SK-N-SH treated with all-trans-retinoic acid at 6 μM for 48 hours (cell line): Measurements from ENCODE around the gene ALDH1B1.

Source experiments
- TCF4 ChIP-seq: fragments of 250-450 bp; sonication (Bioruptor Pico); IDR thresholded peaks from 2 replicates; pipeline ENCODE4 v1.8.0; 2021; ENCODE audit warnings: mild to moderate bottlenecking, moderate library complexity, borderline replicate concordance
- TOX ChIP-seq: fragments of 250-450 bp; sonication (Bioruptor Pico); IDR thresholded peaks from 2 replicates; pipeline ENCODE4 v1.8.0; 2021; ENCODE audit warnings: mild to moderate bottlenecking, moderate library complexity, borderline replicate concordance
- TSHZ2 ChIP-seq: fragments of 250-450 bp; sonication (Bioruptor Pico); IDR thresholded peaks from 2 replicates; pipeline ENCODE4 v1.5.0; 2020; ENCODE audit warnings: mild to moderate bottlenecking, moderate library complexity
- ZFP3 ChIP-seq: fragments of 250-450 bp; sonication (Bioruptor Pico); IDR thresholded peaks from 2 replicates; pipeline ENCODE4 v1.5.0; 2020; ENCODE audit warnings: mild to moderate bottlenecking, moderate library complexity
- ZNF565 ChIP-seq: fragments of 450-650 bp; formaldehyde crosslinking; conservative IDR thresholded peaks from 2 replicates; pipeline ENCODE4 v1.5.0; 2020; ENCODE audit warnings: low read depth, mild to moderate bottlenecking, moderate library complexity
- TF ChIP-seq, protein P1 (sequence below): fragments of 250-450 bp; sonication (Bioruptor Pico); IDR thresholded peaks from 2 replicates; pipeline ENCODE4 v1.8.0; 2020; ENCODE audit warnings: mild to moderate bottlenecking, moderate library complexity, borderline replicate concordance
- TF ChIP-seq, protein P2 (sequence below): fragments of 250-450 bp; sonication (Bioruptor Pico); IDR thresholded peaks from 2 replicates; pipeline ENCODE4 v1.5.1; 2020; ENCODE audit warnings: low read depth, mild to moderate bottlenecking, moderate library complexity

GRCh38 chr9:38432922-38433510, 40.5 kb downstream of the ALDH1B1 start:
- TF ChIP-seq, protein P1, sequence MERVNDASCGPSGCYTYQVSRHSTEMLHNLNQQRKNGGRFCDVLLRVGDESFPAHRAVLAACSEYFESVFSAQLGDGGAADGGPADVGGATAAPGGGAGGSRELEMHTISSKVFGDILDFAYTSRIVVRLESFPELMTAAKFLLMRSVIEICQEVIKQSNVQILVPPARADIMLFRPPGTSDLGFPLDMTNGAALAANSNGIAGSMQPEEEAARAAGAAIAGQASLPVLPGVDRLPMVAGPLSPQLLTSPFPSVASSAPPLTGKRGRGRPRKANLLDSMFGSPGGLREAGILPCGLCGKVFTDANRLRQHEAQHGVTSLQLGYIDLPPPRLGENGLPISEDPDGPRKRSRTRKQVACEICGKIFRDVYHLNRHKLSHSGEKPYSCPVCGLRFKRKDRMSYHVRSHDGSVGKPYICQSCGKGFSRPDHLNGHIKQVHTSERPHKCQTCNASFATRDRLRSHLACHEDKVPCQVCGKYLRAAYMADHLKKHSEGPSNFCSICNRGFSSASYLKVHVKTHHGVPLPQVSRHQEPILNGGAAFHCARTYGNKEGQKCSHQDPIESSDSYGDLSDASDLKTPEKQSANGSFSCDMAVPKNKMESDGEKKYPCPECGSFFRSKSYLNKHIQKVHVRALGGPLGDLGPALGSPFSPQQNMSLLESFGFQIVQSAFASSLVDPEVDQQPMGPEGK, result no peak
- TF ChIP-seq ZFP3 (CRISPR knock-in tag), result no peak
- no peak for TF ChIP-seq TSHZ2
- TF ChIP-seq, protein P2, sequence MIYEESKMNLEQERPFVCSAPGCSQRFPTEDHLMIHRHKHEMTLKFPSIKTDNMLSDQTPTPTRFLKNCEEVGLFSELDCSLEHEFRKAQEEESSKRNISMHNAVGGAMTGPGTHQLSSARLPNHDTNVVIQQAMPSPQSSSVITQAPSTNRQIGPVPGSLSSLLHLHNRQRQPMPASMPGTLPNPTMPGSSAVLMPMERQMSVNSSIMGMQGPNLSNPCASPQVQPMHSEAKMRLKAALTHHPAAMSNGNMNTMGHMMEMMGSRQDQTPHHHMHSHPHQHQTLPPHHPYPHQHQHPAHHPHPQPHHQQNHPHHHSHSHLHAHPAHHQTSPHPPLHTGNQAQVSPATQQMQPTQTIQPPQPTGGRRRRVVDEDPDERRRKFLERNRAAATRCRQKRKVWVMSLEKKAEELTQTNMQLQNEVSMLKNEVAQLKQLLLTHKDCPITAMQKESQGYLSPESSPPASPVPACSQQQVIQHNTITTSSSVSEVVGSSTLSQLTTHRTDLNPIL (CRISPR knock-in tag), result no peak
- TF ChIP-seq TCF4 (CRISPR knock-in tag), result no peak
- no peak for TF ChIP-seq TOX (CRISPR knock-in tag)
- TF ChIP-seq ZNF565 (CRISPR knock-in tag), result no peak
